Left renal pelvis (tissue), 4 donors: ENCODE results near the gene STAB2. TPM values are rescaled to one million over a fixed set of nuclear protein-coding genes. Genes with fewer than 3 reads are reported as not detected.
A peak's percentile ranks its signal among the peaks of the same experiment; 100 is the strongest.

Experiments used
- DNase-seq, 4 donors: peaks; one replicate each; pipeline ENCODE4 v3.0.0-alpha.2; 2013; ENCODE audit warnings: low read depth in 4 of 4, low spot score in 3 of 4
- polyA plus RNA-seq, 4 donors: library from polyadenylated mRNA; unstranded; fragments of 120-200 nt; gene quantifications; one replicate each; pipeline ENCODE4 v1.2.1, GENCODE V29; 2013; ENCODE audit not compliant: insufficient read length in 4 of 4

Gene STAB2
- polyA plus RNA-seq, result 1 to 10 TPM in 2 of 4 donors, under 1 TPM in 2; 0.63 to 2.7 (median 1.1) TPM

GRCh38 chr12:103586791-103587370 lies at the start of gene STAB2:
STAB2 (plus strand) TSS chr12:103587273; CDS start chr12:103587477, 204 bp downstream.
- DNase-seq, result no peak

GRCh38 chr12:103538397-103538796 lies 48.7 kb upstream of the STAB2 start:
- DNase-seq, result no peak

GRCh38 chr12:103540319-103540718 lies 46.8 kb upstream of the STAB2 start:
- DNase-seq, result no peak

- DNase-seq, result no peak
These were observed 45.0 kb upstream of the STAB2 start for GRCh38 chr12:103542078-103542477.

GRCh38 chr12:103546959-103547358 lies 40.1 kb upstream of the STAB2 start:
- DNase-seq, result no peak

GRCh38 chr12:103547376-103547775 lies 39.7 kb upstream of the STAB2 start:
- no peak for DNase-seq

- DNase-seq, result no peak
These were observed 39.1 kb upstream of the STAB2 start for GRCh38 chr12:103547929-103548328.

- DNase-seq, result peak; percentile 23 to 45 (median 37)
These were observed 38.2 kb upstream of the STAB2 start for GRCh38 chr12:103548622-103549601.

- no peak for DNase-seq
These were observed 30.0 kb upstream of the STAB2 start for GRCh38 chr12:103556890-103557627.

- DNase-seq, result no peak
These were observed 29.5 kb upstream of the STAB2 start for GRCh38 chr12:103557628-103558010.

- no peak for DNase-seq
These were observed 28.2 kb upstream of the STAB2 start for GRCh38 chr12:103558879-103559278.

- no peak for DNase-seq
These were observed 26.4 kb upstream of the STAB2 start for GRCh38 chr12:103560604-103561101.

GRCh38 chr12:103561174-103561573 lies 25.9 kb upstream of the STAB2 start:
- no peak for DNase-seq

GRCh38 chr12:103566398-103566797 lies 20.7 kb upstream of the STAB2 start:
- DNase-seq, result no peak

- no peak for DNase-seq
These were observed 17.8 kb upstream of the STAB2 start for GRCh38 chr12:103569278-103569677.

- no peak for DNase-seq
These were observed 15.8 kb upstream of the STAB2 start for GRCh38 chr12:103571286-103571685.

- no peak for DNase-seq
These were observed 14.6 kb upstream of the STAB2 start for GRCh38 chr12:103572312-103573045.

GRCh38 chr12:103573185-103573584 lies 13.9 kb upstream of the STAB2 start:
- DNase-seq, result no peak

GRCh38 chr12:103578926-103579325 lies 8.1 kb upstream of the STAB2 start:
- no peak for DNase-seq

GRCh38 chr12:103580026-103580425 lies 7.0 kb upstream of the STAB2 start:
- DNase-seq, result no peak
